ENCODE data around the gene FOXA2. TPM values are rescaled to one million over a fixed set of nuclear protein-coding genes. Genes with fewer than 3 reads are reported as not detected.

FOXA2 gene
- total and polyA plus RNA-seq, 2 of the 13 experiments (the other 11 are each of a cell fraction or from before 2014, with no cell fraction given): 8.8 to 12.2 TPM

GRCh38 chr20:22577515-22578220 is 6.7 kb downstream of the FOXA2 start (continued):
- TF ChIP-seq E2F2 (CRISPR knock-in tag; IDR thresholded peaks at IDR 0.05; ENCODE audit: borderline replicate concordance) (peak; percentile 89; the same call in 1 of the 2 replicates), ZNF572 (CRISPR knock-in tag; IDR thresholded peaks at IDR 0.05) (no peak), HDAC2 (CRISPR knock-in tag; IDR thresholded peaks at IDR 0.05) (peak; percentile 32; the same call in 1 of the 2 replicates), ZNF142 (CRISPR knock-in tag; IDR thresholded peaks at IDR 0.05) (no peak; the same call in 1 of the 2 replicates), ZFP37 (CRISPR knock-in tag; IDR thresholded peaks at IDR 0.05; ENCODE audit: borderline replicate concordance) (no peak; the same call in 1 of the 2 replicates), RNF2 (conservative IDR thresholded peaks at IDR 0.05; ENCODE audit: low read depth) (no peak), MEIS2 (CRISPR knock-in tag; IDR thresholded peaks at IDR 0.05) (peak; percentile 54; the same call in 1 of the 2 replicates), KLF12 (CRISPR knock-in tag; IDR thresholded peaks at IDR 0.05; ENCODE audit: borderline replicate concordance) (no peak; the same call in 1 of the 2 replicates), ARNTL (CRISPR knock-in tag; IDR thresholded peaks at IDR 0.05) (0 out of 2 replicates have a peak, but pooled peaks have one; percentile 22), TEAD3 (CRISPR knock-in tag; optimal IDR thresholded peaks at IDR 0.05; ENCODE audit: borderline replicate concordance) (no peak), ZNF512B (CRISPR knock-in tag; IDR thresholded peaks at IDR 0.05; ENCODE audit: borderline replicate concordance) (no peak), ZBTB25 (CRISPR knock-in tag; IDR thresholded peaks at IDR 0.05) (no peak), ZNF333 (CRISPR knock-in tag; IDR thresholded peaks at IDR 0.05; ENCODE audit: borderline replicate concordance) (peak; percentile 26; the same call in 1 of the 2 replicates), ZNF891 (CRISPR knock-in tag; IDR thresholded peaks at IDR 0.05) (no peak; the same call in 1 of the 2 replicates)
